HepG2 (cell line): ENCODE measurements around the gene C13orf46. TPM values are rescaled to one million over a fixed set of nuclear protein-coding genes. Genes with fewer than 3 reads are reported as not detected.

ENCODE experiments used
- ATAC-seq: fragments of 200-7000 bp; cut with Tn5 transposase; 3 replicates; pipeline ENCODE4 v1.9.1; 2020; ENCODE audit warnings: mild to moderate bottlenecking, moderate library complexity
- Bru-seq: library from RNA; stranded (reverse); fragments of 400-500 nt; gene quantifications from one replicate; lab custom pipeline; 2021; lab: Mats Ljungman, UMichigan
- BruChase-seq, 2 experiments: library from RNA; stranded (reverse); fragments of 400-500 nt; gene quantifications; one replicate each; lab custom pipeline; 2021; lab: Mats Ljungman, UMichigan
- BruUV-seq: library from RNA; stranded (reverse); fragments of 400-500 nt; replicated peaks from 2 replicates; lab custom pipeline; 2021; lab: Mats Ljungman, UMichigan
- CTCF ChIA-PET: fragments of 300-600 bp; formaldehyde crosslinking; extraction: SDS; loops from one replicate; lab custom pipeline; 2021; ENCODE audit warnings: low total read pairs, inconsistent platforms, low intra/inter-chr PET ratio; lab: Yijun Ruan, JAX
- POLR2A ChIA-PET: fragments of 350-600 bp; sonication (Branson Sonifier 250); formaldehyde crosslinking; loops from one replicate; lab custom pipeline; 2020; ENCODE audit warnings: antibody characterized with exemption, inconsistent platforms; lab: Yijun Ruan, JAX
- DNase-seq: peaks from one replicate; pipeline ENCODE4 v3.0.0-alpha.2; 2015; ENCODE audit warnings: low spot score
- FAIRE-seq: peaks from 3 replicates; lab custom pipeline; 2011; peaks lifted over from hg19 to GRCh38; lab: Jason Lieb, UNC
- H2AFZ ChIP-seq: one replicate; pipeline ENCODE4 v1.6.1; 2011; ENCODE audit warnings: low read length, inconsistent platforms
- H3K27ac ChIP-seq: fragments of 300-600 bp; 3 replicates; pipeline ENCODE4 v1.8.0; 2011; ENCODE audit warnings: mixed run types, mild to moderate bottlenecking, mixed read lengths, low read length, inconsistent platforms; ENCODE audit not compliant: insufficient read depth; ENCODE audit errors: extremely low read length
- H3K27me3 ChIP-seq, 2 experiments: fragments of 200-600 bp in 1 of 2; 2 replicates in 1 of 2; 3 replicates in 1 of 2; pipeline versions ENCODE4 v1.6.0 to v1.8.0; 2011; ENCODE audit warnings: low read length in 2 of 2, mild to moderate bottlenecking in 2 of 2, moderate library complexity in 2 of 2, inconsistent platforms in 1 of 2; ENCODE audit not compliant: insufficient read depth in 2 of 2, control insufficient read depth in 1 of 2
- H3K36me3 ChIP-seq, 2 experiments: fragments of 200-600 bp in 1 of 2; replicated peaks in 1 of 2; 2 replicates in 1 of 2; 3 replicates in 1 of 2; pipeline versions ENCODE4 v1.5.1 to v1.8.0; 2011; ENCODE audit warnings: low read length in 2 of 2, inconsistent platforms in 1 of 2; ENCODE audit not compliant: insufficient read depth in 2 of 2, control insufficient read depth in 1 of 2
- H3K4me1 ChIP-seq: 2 replicates; pipeline ENCODE4 v1.5.1; 2012; ENCODE audit warnings: low read length, inconsistent platforms; ENCODE audit not compliant: insufficient read depth
- H3K4me2 ChIP-seq: 2 replicates; pipeline ENCODE4 v1.6.0; 2011; ENCODE audit warnings: low read depth, low read length, inconsistent platforms
- H3K4me3 ChIP-seq, 3 experiments: fragments of 200-600 bp in 1 of 3; sonication (generic), shearing (Covaris generic) in 1 of 3; replicated peaks in 1 of 3; 2 replicates each; pipeline ENCODE4 v1.5.1; 2011 to 2016; ENCODE audit warnings: low read length in 3 of 3, inconsistent platforms in 2 of 3, low read depth in 2 of 3, mild to moderate bottlenecking in 2 of 3, control low read depth in 1 of 3, mixed read lengths in 1 of 3; ENCODE audit not compliant: insufficient read depth in 1 of 3
- H3K79me2 ChIP-seq: one replicate; pipeline ENCODE4 v1.6.1; 2011; ENCODE audit warnings: low read length, inconsistent platforms; ENCODE audit not compliant: insufficient read depth
- H3K9ac ChIP-seq: 2 replicates; pipeline ENCODE4 v1.6.0; 2011; ENCODE audit warnings: mild to moderate bottlenecking, low read depth, low read length, inconsistent platforms; ENCODE audit not compliant: insufficient read depth
- H3K9me3 ChIP-seq: 2 replicates; pipeline ENCODE4 v1.5.1; 2012; ENCODE audit warnings: mild to moderate bottlenecking, low read length
- H4K20me1 ChIP-seq: 2 replicates; pipeline ENCODE4 v1.6.0; 2011; ENCODE audit warnings: inconsistent platforms, mild to moderate bottlenecking, low read length, moderate library complexity; ENCODE audit not compliant: insufficient read depth
- ATF7 ChIP-seq, 2 experiments: fragments of 450-650 bp in 1 of 2; sonication (generic) in 1 of 2; formaldehyde crosslinking in 1 of 2; IDR thresholded peaks; 2 replicates each; pipeline versions ENCODE4 v1.4.0 to v1.6.1; 2016 to 2020; ENCODE audit warnings: antibody characterized with exemption in 1 of 2, mild to moderate bottlenecking in 1 of 2, missing genetic modification reagents in 1 of 2
- CREB1 ChIP-seq, 2 experiments: fragments of 450-650 bp in 1 of 2; IDR thresholded peaks; 2 replicates each; pipeline ENCODE4 v1.6.1; 2016 to 2017; ENCODE audit warnings: control low read depth in 1 of 2, mild to moderate bottlenecking in 1 of 2, missing compliant biosample characterization in 1 of 2, missing genetic modification characterization in 1 of 2
- EZH2 ChIP-seq: conservative IDR thresholded peaks from 2 replicates; pipeline ENCODE4 v1.6.1; 2012; ENCODE audit warnings: mild to moderate bottlenecking, low read depth, low read length, moderate library complexity
- RORA ChIP-seq: sonication (generic); formaldehyde crosslinking; IDR thresholded peaks from 2 replicates; pipeline ENCODE4 v1.5.0; 2020; ENCODE audit warnings: mild to moderate bottlenecking, missing genetic modification reagents, moderate library complexity
- TBL1XR1 ChIP-seq: fragments of 150-350 bp; IDR thresholded peaks from 2 replicates; pipeline ENCODE4 v1.6.1; 2014; ENCODE audit warnings: borderline replicate concordance, low read length; ENCODE audit not compliant: partially characterized antibody
- ZMYM4 ChIP-seq: sonication (generic); formaldehyde crosslinking; IDR thresholded peaks from 2 replicates; pipeline ENCODE4 v1.8.1; 2023; ENCODE audit warnings: mild to moderate bottlenecking, missing genetic modification reagents
- ZNF263 ChIP-seq: sonication (generic); formaldehyde crosslinking; IDR thresholded peaks from 2 replicates; pipeline ENCODE4 v1.4.0; 2020; ENCODE audit warnings: missing genetic modification reagents
- WGBS: methylation state at CpG from one replicate; pipeline ENCODE4 v1.1.6; 2017; ENCODE audit warnings: low lambda C conversion rate; 5-methylcytosine and 5-hydroxymethylcytosine counted together
- in situ Hi-C: cut with HindIII; loops from 2 replicates; pipeline ENCODE4 v1.10.0; 2017; ENCODE audit warnings: low pct_unique_long_range_greater_than_20kb; ENCODE audit not compliant: extremely low pct_ligation_motif_present
- intact Hi-C: fragments of 100-400 bp; cut with micrococcal nuclease; formaldehyde crosslinking; loops from one replicate; pipeline ENCODE4 v1.10.0; 2022; ENCODE audit not compliant: unreplicated experiment
- long read RNA-seq, 2 experiments: library from RNA in 1 of 2; library from polyadenylated mRNA in 1 of 2; stranded (forward) in 1 of 2; unstranded in 1 of 2; transcript quantifications; one replicate each; pipeline ENCODE4 v2.0.0, GENCODE V29; 2019 to 2022
- polyA minus RNA-seq, 3 experiments: library from RNA; depleted of rRNA, polyadenylated mRNA; stranded (reverse); fragments of >200 nt; gene quantifications; 2 replicates each; pipeline ENCODE4 v1.2.3, GENCODE V29; 2011; ENCODE audit warnings: low replicate concordance in 1 of 3
- polyA plus RNA-seq, 8 experiments: library from polyadenylated mRNA; depleted of rRNA in 3 of 8; stranded (reverse) in 7 of 8; unstranded in 1 of 8; fragments of >200 nt; fragmentation: Illumina TruSeq in 4 of 8; extraction: Trizol in 4 of 8; gene quantifications; 2 replicates each; pipeline versions ENCODE4 v1.2.1 to v1.2.3, GENCODE V29; 2011 to 2016; ENCODE audit warnings: low read depth in 4 of 8, missing spikeins in 1 of 8, mixed read lengths in 1 of 8; ENCODE audit not compliant: insufficient read depth in 1 of 8
- total RNA-seq, 5 experiments: library from RNA; depleted of rRNA; stranded (reverse); fragments of >200 nt; fragmentation: Illumina TruSeq; extraction: Trizol; gene quantifications; 2 replicates each; pipeline ENCODE4 v1.2.3, GENCODE V29; 2016; ENCODE audit warnings: low read depth in 1 of 5

The C13orf46 gene
- not detected in 2 replicates for total RNA-seq (2016; rRNA removed; fragmentation: Illumina TruSeq; extraction: Trizol)
- not detected in 2 replicates for total RNA-seq (2016; cell fraction: cytosol; rRNA removed; fragmentation: Illumina TruSeq; extraction: Trizol; ENCODE audit: low read depth)
- total RNA-seq (2016; cell fraction: insoluble cytoplasmic fraction; rRNA removed; fragmentation: Illumina TruSeq; extraction: Trizol), result not detected in 2 replicates
- total RNA-seq (2016; cell fraction: membrane; rRNA removed; fragmentation: Illumina TruSeq; extraction: Trizol), result not detected in 2 replicates
- not detected in 2 replicates for total RNA-seq (2016; cell fraction: nucleus; rRNA removed; fragmentation: Illumina TruSeq; extraction: Trizol)
- 0.01 TPM in 1 of 2 replicates, not detected in the other for polyA plus RNA-seq (2011; rRNA removed)
- polyA plus RNA-seq (2011; cell fraction: cytosol; rRNA removed), result not detected in 2 replicates
- 0.03 TPM in 1 of 2 replicates, not detected in the other for polyA plus RNA-seq (2011; cell fraction: nucleus; rRNA removed)
- not detected in 2 replicates for polyA plus RNA-seq (2012)
- polyA plus RNA-seq (2016; cell fraction: cytosol; fragmentation: Illumina TruSeq; extraction: Trizol; ENCODE audit: low read depth), result not detected in 2 replicates
- not detected in 2 replicates for polyA plus RNA-seq (2016; cell fraction: insoluble cytoplasmic fraction; fragmentation: Illumina TruSeq; extraction: Trizol; ENCODE audit: low read depth)
- not detected in 2 replicates for polyA plus RNA-seq (2016; cell fraction: membrane; fragmentation: Illumina TruSeq; extraction: Trizol; ENCODE audit: low read depth)
- polyA plus RNA-seq (2016; cell fraction: nucleus; fragmentation: Illumina TruSeq; extraction: Trizol; ENCODE audit: insufficient read depth, low read depth), result not detected in 2 replicates
- 1.9 TPM in 1 of 2 replicates, not detected in the other for polyA minus RNA-seq (2011; rRNA and poly(A)+ RNA removed; ENCODE audit: low replicate concordance)
- not detected in 2 replicates for polyA minus RNA-seq (2011; cell fraction: cytosol; rRNA and poly(A)+ RNA removed)
- 0.13 TPM in 1 of 2 replicates, not detected in the other for polyA minus RNA-seq (2011; cell fraction: nucleus; rRNA and poly(A)+ RNA removed)
- Bru-seq, nascent RNA, result not detected
- BruChase-seq, experiment 1, labeled RNA remaining after a 6-hour chase, result not detected
- BruChase-seq, experiment 2, labeled RNA remaining after a 2-hour chase, result percentile 10 among the genes with signal in this experiment
- long read RNA-seq, experiment 1, result 0 reads
- long read RNA-seq, experiment 2, result 0 reads

DNA sequence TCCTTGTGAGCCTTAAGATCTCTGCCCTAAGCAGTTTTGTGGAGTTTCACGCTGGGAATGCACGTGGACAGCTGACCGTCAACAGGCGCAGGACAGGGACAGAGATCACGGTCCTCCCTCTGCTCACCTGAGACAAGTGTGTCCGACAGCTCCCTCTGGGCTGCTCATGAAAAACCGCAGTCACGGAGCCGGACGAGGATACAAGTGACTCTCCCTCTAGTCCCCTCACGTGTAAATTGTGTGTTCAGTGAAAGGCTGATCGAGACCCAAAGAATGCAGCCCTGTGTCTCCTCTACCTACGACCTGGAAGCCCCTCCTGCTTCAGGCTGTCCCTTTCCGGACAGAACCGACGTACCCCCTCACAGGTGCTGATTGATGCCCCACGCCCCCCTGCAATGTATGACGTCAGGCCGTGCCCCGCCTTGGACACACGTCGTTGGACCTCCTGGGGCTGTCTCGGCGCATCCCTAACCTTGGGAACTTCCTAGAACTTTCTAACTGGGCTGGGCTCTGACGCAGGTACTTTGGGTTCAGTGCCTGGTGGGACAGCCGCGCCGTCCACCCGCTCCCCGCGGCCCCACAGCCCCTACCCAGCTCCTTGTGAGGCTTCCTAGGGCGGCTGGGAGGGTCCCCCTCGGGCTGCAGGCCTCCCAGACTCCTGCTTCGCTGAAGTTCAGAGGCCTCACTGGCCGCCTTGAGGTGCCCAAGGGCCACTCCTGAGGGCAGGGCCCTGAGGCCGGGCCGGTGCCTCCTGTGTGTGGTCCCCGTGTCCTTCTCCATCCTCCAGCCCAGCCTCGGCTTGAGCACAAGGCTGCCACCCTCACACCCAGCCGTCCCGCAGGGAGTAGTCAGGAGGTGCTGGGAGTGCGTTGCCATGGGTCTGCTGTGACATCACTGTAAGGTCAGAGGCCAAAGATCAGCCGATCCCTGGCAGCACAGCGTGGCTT is at the start of gene C13orf46:
Gene C13orf46 (minus strand): TSS at position 859 of the 947 bp plus-strand sequence. CDS start 79 bp downstream, at position 780.
- FAIRE-seq, result no peak
- DNase-seq, result peak; percentile 12
- intact Hi-C loops, result no loop called here

More for the DNA sequence above, at the start of gene C13orf46:
- H3K79me2 ChIP-seq, result no peaks in the 10 kb centered on the region
- WGBS, result 31% methylated on average over 20 of the region's 44 CpGs
- H3K27ac ChIP-seq, result no peak within 1 kb of the TSS
- peak; percentile 46; the same call in 1 of the 2 replicates for TF ChIP-seq ATF7 (IDR thresholded peaks at IDR 0.05)
- TF ChIP-seq ATF7 (CRISPR knock-in tag; IDR thresholded peaks at IDR 0.05), result no peak
- peak; percentile 51; the same call in 1 of the 2 replicates for TF ChIP-seq EZH2
- no peak for TF ChIP-seq ZMYM4 (CRISPR knock-in tag)
- TF ChIP-seq ZNF263, result peak; percentile 86
- TF ChIP-seq CREB1 (IDR thresholded peaks at IDR 0.05), result peak; percentile 74
- TF ChIP-seq CREB1 (CRISPR knock-in tag; IDR thresholded peaks at IDR 0.05), result no peak
- TF ChIP-seq RORA (CRISPR knock-in tag), result no peak
- no peak for TF ChIP-seq TBL1XR1
- ChIA-PET CTCF (no interaction called here), POLR2A (no interaction called here)
- H3K9ac ChIP-seq, result no peak within 1 kb of the TSS
- H4K20me1 ChIP-seq, result no peaks in the 10 kb centered on the region
- in situ Hi-C loops, result no loop called here
- H3K4me1 ChIP-seq, result no peaks in the 10 kb centered on the region
- no peak within 1 kb of the TSS for H3K4me2 ChIP-seq
- H3K27me3 ChIP-seq, result peaks cover 11 to 54% of the 10 kb centered on the region in 2 experiments
- BruUV-seq, result no TSS peak
- no peak within 1 kb of the TSS for H2AFZ ChIP-seq
- H3K36me3 ChIP-seq, result no peaks in the 10 kb centered on the region
- H3K4me3 ChIP-seq, result no peak within 1 kb of the TSS
- H3K9me3 ChIP-seq, result no peaks in the 10 kb centered on the region
- ATAC-seq, result peak; percentile 60
